ENCODE data around the gene EPHB1.
"Not testable (repeated sequence)": the region's sequence is repeated elsewhere in the genome, so short reads cannot be mapped to it uniquely, and the experiment has no call there.

EPHB1 gene

DNA sequence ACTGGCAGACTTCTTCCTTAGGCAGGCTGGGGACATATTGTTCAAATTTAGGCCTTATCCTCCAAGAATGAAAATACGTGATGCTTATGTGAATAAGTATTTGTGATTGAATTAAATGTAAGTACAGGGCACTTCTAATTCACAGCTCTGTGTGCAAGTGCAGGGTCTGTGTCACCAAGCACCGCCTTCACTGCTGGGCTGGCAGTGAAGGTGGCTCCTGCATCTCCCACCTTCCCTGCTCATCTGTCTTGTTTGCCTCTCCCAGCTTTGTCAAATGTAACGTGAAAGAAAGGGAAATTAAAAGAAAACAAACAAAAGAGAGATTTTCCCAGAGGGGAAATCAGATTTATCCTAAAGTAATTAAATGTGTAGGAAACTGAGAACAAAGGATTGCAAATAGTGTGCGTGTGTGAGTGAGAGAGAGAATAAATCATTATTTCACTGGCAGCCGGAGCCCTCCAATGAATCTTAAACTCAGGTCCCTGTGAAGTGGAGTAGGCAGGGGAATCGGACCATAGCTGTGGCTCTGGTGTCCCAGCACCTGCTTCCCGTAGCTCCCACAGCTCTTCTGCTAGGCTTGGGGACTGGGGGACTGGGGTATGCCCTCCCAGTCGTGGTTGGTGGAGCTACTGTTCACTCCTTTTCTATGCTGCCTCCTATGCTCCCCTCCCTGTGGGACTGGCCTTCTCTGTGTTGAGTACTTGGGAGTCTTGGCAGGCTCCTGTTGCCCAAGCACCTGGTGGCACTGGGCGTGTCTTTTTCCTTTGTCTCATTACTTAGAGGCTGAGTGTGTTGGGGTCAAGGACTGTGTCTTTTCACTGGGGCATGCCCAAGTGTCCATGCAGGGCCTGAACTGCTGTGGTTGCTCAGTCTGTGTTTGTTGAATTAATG, 222.2 kb downstream of the EPHB1 start:
- DNase-seq, result no peak

DNA sequence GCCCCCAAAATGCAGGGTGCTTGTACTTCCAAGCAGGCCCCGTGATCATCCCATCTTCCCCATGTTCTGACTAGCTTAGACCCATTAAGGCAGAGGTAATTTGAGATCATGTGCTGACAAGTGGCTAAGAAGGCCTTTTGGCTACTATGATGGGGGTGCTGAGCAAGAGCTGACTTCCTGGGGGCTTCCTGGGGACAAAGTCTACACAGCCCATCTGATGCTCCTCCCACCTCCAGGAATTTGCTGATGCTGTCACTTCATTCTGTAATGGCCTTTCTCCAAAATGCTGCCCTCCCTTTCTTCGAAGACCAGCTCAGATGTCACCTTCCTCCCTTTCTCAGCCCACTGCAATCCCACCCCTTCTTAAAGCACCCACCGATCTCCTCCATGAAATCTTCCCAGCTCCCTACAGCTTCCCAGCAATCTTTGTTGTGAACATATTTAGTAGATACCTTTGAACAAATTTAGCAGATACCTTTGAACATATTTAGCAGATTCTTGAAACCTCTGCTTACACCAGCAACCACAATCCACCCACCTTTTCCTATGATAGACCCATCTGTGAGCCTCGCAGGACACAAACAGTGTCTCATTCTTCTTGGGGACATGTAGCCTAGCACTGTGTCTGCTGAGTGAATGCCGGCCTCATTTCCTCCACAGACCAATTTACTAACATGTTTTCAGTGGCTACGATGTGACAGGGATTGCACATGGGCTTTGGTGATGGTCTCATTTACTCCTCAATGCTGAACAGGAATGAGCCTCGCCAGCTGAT, 223.3 kb downstream of the EPHB1 start:
- DNase-seq, result no peak

DNA sequence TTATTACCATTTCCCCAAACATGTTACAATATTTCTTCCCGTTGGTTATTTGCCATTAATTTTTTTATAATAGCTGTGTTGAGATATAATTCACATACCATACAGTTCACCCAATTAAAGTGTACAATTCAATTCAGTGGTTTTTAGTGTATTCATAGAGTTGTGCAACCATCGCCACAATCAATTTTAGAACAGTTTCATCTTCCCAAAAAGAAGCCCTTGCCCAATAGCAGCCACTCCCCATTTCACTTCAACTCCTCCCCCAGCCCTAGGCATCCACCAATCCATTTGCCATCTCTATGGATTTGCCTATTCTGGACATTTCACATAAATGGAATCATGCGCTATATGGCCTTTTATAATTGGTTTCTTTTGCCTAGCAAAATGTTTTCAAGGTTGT, 225.1 kb downstream of the EPHB1 start:
- DNase-seq, result no peak

DNA sequence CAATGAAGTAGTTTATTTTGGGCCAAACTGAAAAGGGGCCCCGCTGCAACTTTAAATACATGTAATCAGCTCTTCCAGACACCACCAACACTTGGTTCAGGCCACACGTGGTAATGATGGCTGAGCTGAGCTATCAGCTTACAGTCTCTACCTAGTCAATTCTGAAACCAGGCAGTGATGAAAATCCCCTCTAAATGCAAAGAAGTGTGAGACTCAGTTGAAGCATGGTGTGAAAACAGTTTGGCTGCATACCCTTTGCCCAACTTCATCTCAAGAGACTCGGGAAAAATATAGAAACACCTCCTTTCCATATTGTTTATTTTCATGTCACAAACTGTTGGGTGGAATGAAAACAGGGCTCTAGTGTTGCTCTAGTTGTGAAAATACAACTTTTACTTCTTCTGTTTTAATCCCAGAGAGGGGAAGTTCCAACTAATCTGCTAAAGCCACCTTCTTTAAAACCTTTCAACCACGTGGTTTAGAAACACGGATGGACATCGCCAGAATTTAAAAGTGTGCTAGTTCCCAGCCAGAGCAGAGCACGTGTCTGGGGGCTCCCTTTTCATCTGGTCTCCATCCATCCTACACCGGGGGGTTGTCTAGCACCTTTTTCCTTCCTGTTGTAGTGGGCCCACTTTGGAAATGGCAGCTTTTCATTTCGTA, 229.1 kb downstream of the EPHB1 start:
- no peak for DNase-seq

DNA sequence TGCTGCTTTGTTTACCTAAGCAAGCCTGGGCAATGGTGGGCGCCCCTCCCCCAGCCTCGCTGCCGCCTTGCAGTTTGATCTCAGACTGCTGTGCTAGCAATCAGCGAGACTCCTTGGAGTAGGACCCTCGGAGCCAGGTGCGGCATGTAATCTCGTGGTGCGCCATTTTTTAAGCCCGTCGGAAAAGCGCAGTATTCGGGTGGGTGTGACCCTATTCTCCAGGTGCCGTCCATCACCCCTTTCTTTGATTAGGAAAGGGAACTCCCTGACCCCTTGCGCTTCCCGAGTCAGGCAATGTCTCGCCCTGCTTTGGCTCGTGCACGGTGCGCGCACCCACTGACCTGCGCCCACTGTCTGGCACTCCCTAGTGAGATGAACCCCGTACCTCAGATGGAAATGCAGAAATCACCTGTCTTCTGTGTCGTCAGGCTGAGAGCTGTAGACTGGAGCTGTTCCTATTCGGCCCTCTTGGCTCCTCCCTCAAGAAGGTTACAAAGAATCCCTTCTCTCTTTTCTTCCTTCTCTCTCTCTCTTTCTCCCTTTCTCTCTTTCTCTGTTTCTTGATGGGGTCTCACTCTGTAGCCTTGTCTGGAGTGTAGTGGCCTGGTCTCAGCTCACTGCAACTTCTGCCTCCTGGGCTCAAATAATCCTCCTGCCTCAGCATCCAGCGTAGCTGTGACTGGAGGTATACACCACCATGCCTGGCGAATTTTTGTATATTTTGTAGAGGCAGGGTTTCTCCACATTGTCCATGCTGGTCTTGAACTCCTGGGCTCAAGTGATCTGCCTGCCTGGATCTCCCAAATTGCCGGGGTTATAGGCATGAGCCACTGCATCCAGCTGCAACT, 235.9 kb downstream of the EPHB1 start:
- not testable (repeated sequence) for DNase-seq

DNA sequence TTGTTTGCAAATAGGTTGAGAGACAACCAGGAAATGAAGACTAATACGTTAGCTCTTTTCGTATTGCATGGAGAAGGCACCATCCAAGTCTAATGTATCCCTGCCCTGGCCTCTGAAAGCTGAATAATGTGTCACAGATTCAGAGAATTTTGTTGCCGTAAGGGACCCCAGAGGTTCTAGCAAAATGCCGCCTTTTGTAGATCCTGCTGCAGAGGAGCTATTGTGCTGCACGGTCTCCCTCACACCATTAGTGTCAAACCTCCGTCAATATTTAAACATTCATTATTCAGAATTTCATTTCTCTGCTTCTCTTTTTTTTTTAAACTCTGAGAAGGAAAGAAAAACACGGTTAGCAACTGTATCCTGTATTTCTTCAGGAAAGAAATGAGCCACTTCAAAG, 238.7 kb downstream of the EPHB1 start:
- no peak for DNase-seq

DNA sequence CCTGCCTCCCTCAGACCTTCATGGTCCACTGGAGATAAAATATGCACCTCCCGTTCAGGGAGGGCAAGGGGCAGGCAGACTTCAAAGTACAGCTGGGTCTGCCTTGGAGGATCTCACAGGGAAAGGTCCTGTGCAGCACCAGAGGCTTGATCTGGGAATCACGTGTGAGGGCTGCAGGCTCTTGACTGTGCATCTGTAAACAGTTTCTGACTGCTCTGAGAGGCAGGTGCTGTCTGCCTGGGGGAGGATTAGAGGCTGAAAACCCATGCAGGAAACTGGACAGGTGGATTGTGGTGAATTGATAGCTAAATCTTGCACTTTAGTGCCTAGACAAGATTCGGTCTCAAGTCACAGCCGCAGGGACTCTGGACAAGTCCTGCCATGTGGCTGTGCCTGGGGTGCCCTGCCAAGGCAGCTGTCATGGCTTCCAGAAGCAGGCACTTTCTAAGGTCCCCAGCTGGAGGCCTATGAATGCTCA, 239.3 kb downstream of the EPHB1 start:
- DNase-seq, result no peak

DNA sequence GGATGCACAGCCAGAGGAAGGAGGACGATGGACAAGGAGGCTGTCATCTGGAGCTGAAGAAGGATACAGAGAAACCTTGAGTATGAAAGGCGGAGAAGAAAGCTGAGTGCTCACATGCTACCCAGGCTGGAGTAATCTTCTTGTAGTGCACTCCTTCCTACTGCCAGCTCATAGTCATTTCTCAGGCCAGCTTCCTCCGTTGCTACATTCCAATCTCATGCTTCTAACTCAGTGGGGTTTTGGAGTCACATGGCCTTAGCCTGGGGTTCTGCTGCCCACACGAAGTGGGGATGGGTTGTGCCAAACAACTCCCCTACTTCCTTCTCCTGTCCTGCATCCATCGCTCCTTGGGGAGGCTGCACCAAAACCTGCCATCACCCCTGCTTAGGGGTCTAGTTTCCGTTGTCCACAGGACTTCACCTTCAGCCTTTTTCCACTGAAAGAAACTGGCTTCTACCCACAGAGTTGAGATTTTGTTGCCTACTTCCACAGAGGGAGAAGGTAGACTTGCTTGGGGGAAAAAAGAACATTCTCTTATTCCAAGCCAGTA, 239.9 kb downstream of the EPHB1 start:
- no peak for DNase-seq

DNA sequence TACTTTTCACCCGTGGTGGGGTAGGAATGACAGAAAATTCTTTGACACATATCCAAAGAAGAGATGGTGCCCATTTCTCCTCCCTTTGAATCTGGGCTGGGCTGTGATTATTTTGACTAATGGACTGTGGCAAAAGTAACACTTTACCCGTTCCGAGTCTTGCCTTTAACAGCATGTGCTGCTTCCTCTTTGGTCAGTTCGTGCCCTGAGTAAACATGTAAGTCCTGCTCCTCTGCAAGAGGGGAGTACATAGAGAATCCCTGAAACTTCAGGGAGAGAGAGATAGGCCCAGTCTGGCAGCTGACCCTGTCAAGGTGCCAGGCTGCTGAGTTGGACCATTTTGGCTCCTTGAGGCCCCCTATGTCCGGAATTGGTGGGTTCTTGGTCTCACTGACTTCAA, 243.1 kb downstream of the EPHB1 start:
- DNase-seq, result no peak

DNA sequence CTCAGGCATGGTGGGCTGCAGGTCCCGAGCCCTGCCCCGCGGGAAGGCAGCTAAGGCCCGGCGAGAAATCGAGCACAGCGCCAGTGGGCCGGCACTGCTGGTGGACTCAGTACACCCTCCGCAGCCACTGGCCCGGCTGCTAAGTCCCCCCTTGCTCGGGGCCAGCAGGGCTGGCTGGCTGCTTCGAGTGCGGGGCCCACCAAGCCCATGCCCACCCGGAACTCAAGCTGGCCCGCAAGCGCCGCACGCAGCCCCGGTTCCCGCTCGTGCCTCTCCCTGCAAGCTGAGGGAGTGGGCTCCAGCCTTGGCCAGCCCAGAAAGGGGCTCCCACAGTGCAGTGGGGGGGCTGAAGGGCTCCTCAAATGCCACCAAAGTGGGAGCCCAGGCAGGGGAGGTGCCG, 244.5 kb downstream of the EPHB1 start:
- DNase-seq, result not testable (repeated sequence)

DNA sequence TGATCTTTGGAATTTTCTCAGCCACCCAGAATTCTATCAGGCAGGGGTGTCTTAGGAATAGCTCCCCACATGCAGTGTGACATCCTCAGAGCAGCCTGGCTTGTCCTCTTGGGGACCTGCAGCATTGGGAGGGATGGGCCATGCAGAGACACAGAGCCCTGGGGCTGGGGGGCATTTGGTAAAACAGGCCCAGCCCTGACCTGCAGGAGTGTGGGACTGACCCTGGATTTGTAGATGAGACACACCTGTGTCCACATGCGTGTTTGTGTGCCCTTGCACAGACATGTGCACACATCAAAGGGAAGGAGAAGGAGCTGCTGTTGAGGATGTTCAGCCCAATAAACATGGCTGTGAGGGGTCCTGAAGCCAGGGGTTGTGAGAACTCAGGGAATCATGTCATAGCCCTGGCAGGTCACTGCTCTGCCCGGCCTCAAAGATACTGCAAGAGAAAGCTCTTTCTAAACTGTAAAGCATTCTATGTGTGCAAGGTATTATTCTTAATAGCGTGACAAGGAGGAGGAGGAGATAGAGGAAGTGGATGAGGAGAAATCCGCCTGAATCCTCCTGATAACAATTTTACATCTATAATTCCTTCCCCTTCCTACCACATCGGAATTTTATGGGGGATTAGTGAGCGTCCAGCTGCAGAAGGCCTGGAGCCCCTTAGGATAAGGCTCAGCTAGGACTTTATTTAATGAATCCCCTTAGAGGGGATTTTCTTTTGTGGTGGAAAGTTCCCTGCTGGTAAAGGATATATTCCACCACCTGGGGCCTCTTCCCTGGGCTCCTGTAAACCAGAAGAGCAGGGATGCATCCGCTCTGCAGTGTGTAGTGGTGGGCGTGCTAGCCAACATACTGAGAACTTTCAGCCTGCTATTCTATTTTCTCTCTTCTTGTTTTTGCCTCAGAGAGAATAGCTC, 245.5 kb downstream of the EPHB1 start:
- no peak for DNase-seq

DNA sequence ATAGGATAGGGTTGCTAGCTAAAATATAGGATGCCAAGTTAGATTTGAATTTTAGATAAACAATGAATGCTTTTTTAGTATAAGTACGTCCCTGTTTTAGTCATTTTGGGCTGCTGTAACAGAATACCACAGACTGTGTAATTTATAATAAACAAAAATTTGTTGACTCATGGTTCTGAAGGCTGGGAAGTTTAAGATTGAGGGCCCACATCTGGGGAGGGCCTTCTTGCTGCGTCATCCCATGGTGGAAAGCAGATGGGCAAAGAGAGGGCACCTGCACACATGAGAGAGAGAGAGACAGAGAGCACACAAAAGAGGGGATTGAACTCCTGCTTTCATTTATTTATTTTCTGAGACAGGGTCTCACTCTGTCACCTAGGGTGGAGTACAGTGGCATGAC, 246.5 kb downstream of the EPHB1 start:
- DNase-seq, result no peak

DNA sequence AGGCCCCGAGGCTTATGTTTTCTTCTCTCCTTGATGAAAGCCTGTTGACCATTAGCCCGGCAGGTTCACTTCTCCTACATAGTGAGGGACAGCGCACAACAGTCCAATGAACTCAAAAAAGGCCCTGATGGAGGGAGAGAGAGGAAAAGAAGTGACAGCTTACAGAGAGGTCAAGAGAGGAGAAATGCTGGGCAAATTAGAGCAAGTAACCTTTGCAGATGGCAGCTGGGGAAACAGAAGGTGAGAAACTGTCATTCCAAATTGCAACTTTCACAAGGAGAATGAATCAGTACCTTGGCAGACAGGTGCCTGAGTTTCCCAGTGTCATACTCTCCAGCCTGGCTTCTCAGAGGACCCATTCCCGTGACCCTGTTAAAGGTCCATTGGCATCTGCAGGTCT, 252.0 kb downstream of the EPHB1 start:
- no peak for DNase-seq

DNA sequence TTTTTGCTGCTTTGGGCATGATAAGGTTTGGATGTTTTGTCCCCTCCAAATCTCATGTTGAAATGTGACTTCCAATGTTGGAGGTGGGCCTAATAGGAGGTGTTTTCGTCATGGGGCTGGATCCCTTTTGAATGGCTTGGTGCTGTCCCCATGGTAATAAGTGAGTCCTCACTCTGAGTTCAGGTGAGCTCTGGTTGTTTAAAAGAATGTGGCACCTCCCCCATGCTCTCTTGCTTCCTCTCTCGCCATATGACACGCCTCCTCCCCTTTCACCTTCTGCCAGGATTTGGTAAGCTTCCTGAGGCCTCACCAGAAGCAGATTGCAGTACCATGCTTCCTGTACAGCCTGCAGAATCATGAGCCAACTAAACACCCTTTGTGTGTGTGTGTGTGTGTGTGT, 255.5 kb downstream of the EPHB1 start:
- DNase-seq, result no peak

DNA sequence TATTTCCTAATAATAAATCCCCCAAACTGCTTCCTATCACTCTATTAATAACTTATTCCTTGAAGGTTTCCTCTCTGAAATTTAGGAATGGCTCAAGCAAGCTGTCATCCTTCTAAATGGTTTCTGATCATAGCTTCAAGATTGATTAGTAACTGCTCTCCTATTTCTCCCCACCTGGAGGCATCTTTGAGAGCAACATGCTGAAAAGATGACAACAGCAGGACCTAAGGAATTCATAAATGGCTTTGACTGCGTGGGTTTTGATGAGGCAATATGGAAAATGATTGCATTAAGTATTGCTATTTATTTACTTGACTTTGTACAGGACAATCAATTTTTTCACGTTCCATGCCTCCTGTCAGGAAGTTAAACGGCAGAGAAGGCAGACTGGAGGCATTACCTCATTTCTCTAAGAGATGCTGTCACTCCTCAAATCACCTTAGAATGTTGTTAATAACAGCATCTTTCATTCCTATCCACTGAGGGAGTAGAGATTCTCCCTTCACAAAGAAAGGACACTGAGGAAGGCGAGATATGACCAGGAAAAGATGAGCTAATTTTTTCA, 256.4 kb downstream of the EPHB1 start:
- no peak for DNase-seq

DNA sequence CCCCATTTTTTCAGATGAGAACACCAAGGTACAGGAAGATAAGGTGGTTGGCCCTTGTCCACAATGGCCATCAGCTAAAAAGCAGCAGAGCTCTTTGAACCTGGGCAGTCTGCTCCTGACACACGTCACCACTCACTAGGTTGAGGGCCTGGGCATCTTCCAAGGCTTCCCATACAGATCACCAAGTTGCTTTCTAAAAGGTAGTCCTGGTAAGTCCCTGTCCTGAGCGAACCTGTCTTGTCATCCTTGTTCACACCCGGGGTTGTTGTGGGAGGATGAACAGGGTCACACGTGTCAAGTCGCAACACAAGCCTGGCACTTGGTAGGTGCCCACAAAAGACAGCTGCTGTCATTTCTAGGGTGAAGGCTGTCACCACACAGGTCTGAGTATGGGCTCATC, 260.4 kb downstream of the EPHB1 start:
- no peak for DNase-seq

DNA sequence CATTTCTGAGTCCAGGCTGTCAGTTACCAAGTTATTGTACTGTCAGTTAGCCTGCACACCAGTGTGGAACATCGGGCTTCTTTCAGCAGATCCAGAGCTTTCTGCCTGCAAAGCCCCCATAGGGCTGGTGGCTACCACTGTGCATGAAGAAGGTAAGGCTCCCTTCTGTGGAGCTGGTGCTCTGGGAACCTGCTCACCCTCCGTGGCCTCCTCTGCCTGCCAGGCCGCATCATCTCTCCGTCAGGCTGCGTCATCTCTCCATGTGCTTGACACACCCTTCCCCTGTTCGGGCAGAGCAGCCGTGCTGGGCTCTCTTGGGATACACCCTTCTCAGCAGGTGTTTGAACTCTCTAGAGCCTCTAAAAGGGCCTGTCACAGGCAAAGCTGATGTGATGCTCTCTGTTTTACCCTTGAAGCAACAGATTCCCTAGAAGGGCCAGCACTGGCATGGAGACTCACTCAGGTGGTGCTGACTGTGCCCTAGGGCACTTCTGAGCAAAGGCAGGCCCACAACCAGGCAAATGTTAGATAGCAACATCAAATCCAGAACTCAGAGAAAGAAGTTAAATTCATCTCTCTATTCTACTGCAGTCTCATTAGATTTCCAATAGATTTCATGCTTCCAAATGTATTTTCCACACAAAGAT, 261.1 kb downstream of the EPHB1 start:
- DNase-seq, result no peak

DNA sequence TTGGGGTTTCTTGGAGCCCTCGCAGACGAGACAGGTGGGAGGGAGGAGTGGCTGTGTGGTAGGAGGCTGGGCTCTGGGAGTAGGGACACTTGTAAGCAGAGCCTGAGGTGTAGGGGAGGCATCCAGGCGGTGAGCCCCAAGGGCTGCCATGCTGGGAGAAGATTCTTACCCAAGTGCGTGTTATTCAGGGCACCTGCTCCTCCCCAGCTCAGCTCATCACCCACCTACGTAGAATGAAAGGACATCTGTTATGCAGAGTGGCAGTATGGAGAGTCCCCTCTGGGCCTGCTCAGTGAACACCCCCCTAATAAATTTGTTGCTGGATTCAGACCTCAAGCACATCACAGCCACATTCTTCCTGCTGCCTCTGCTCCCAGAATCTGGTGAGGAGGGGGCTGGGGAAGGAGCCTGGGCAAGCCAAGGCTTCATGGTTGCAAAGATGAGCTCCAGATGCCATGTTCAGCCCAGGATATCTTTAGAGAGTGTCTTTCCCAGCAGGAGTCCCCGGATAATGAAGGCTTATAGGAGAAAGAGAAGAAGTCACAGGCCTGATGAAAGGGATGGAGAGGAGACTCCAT, 261.8 kb downstream of the EPHB1 start:
- no peak for DNase-seq

DNA sequence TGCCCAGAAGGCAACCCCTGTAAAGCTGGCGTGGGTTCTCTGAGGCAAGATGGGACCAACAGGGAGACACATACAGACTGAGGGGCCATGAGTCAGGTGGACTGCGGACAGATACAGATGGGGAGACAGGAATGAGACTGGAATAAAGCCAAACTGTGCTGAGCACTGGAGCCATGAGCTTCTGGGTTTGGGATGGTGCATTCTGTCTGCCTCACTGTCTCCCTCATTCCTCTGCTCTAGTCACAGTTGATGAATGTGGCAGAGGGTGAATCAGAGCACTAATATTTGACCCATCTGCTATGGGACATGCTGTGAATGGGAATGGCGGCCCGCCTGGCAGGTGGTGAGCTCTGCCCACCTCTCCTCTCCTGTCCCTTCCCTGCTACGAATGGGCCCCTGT, 262.9 kb downstream of the EPHB1 start:
- DNase-seq, result no peak

DNA sequence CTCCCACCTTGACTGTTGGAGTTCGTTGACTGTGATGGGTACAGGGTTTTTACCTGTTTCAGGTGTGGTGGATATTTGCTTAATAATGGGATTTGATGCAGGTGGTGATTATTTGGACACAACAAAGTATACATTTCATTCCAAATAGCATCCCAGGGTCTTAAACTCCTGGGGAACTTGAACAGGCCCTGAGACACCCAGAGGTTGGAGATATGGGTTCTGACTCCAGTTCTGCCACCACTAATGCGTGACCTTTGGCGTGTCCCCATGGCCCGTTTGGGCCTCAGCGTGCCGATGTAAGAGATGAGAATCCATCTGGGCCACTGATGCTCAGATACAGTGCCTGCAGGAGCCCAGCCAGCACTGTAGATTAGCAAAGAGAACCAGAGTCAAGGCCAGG, 264.5 kb downstream of the EPHB1 start:
- DNase-seq, result no peak
